Heart right ventricle (tissue), 16 donors: ENCODE data around the gene CHPF2. TPM values are rescaled to one million over a fixed set of nuclear protein-coding genes. Genes with fewer than 3 reads are reported as not detected.

ENCODE experiments used
- ATAC-seq, 8 donors: fragments of 200-7000 bp; cut with Tn5 transposase; one replicate each; pipeline ENCODE4 v1.9.1; 2020; ENCODE audit warnings: mild to moderate bottlenecking in 8 of 8, moderate library complexity in 8 of 8, moderate number of reproducible peaks in 1 of 8
- DNase-seq, 2 donors: peaks; one replicate each; pipeline ENCODE4 v3.0.0-alpha.2; 2020
- H3K27ac ChIP-seq, 10 donors: fragments of 200-600 bp; sonication (generic) in 2 of 10; one replicate each; pipeline versions ENCODE4 v1.5.0 to v1.8.0; 2020 to 2022; ENCODE audit warnings: mild to moderate bottlenecking in 3 of 10
- H3K27me3 ChIP-seq, 7 donors: fragments of 200-600 bp; one replicate each; pipeline ENCODE4 v1.8.0; 2021 to 2022; ENCODE audit warnings: mild to moderate bottlenecking in 2 of 7
- H3K36me3 ChIP-seq, 9 donors: fragments of 200-600 bp; sonication (generic) in 1 of 9; one replicate each; pipeline versions ENCODE4 v1.5.0 to v1.8.0; 2020 to 2022; ENCODE audit warnings: mild to moderate bottlenecking in 2 of 9
- H3K4me1 ChIP-seq, 9 donors: fragments of 200-600 bp; sonication (generic) in 1 of 9; one replicate each; pipeline versions ENCODE4 v1.5.0 to v1.8.0; 2020 to 2022; ENCODE audit warnings: mild to moderate bottlenecking in 4 of 9
- H3K4me3 ChIP-seq, 10 donors: fragments of 200-600 bp; sonication (generic) in 2 of 10; one replicate each; pipeline versions ENCODE4 v1.5.0 to v1.8.0; 2020 to 2022; ENCODE audit warnings: mild to moderate bottlenecking in 7 of 10, moderate library complexity in 2 of 10
- H3K9me3 ChIP-seq, 11 donors: fragments of 200-600 bp in 10 of 11; sonication (generic) in 2 of 11; one replicate each; pipeline versions ENCODE4 v1.5.0 to v1.8.0; 2013 to 2022; ENCODE audit warnings: mild to moderate bottlenecking in 2 of 11, control low read depth in 1 of 11, moderate library complexity in 1 of 11
- CTCF ChIP-seq, 9 donors: fragments of 200-600 bp; sonication (generic) in 2 of 9; IDR thresholded peaks; one replicate each; pipeline versions ENCODE4 v1.5.0 to v1.8.0; 2021 to 2022; ENCODE audit warnings: antibody characterized with exemption in 9 of 9, mild to moderate bottlenecking in 5 of 9, moderate library complexity in 1 of 9
- WGBS, 2 donors: extraction: QIAGEN DNeasy Blood & Tissue Kit; methylation state at CpG; one replicate each; pipeline ENCODE4 v1.1.7; 2013; ENCODE audit warnings: inconsistent platforms in 1 of 2; 5-methylcytosine and 5-hydroxymethylcytosine counted together
- intact Hi-C, 10 donors: fragments of 100-400 bp; cut with DNase I; formaldehyde crosslinking; loops; one replicate each; pipeline versions ENCODE4 v1.11.1 to v1.14.2; 2022
- polyA plus RNA-seq, 2 donors: library from polyadenylated mRNA; stranded (reverse); fragments of 200-250 nt; gene quantifications; one replicate each; pipeline ENCODE4 v1.2.3, GENCODE V29; 2013
- total RNA-seq, 10 donors: library from RNA; stranded (reverse); fragmentation: NEBNext Ultra II Directional in 3 of 10; extraction: Animal tissue kit (Norgen Biotek cat#: 25700) in 3 of 10; gene quantifications; one replicate each; pipeline versions ENCODE4 v1.2.1 to v1.2.4, GENCODE V29; 2021 to 2023
- donor health status: Arrhythmogenic right ventricular cardiomyopathy.
- donor health status: ischemic (EF 13 %, LVEDD 7.1; RV severe dilation, severe dysfunction).
- donor health status: healthy with polysubstance abuse.
- donor health status: DM: no; HTN: yes; CAD: no.
- donor health status: DM: no; HTN: no; CAD: no.
- donor health status: ischemic (EF 25% LVEDD 6.9; RV normal size, moderate dysfunction).
- donor health status: ischemic (EF 25% LVEDD 5.7; RV mildly dilated, moderate dysfunction).
- donor health status: healthy.
- donor health status: DM: yes; HTN: yes; CAD: no.
- donor health status: Ischemic cardiomyopathy.
- donor health status: ischemic (EF 35%, LVEDD 5.7; RV mildly dilated, moderate dysfunction).
- donor health status: nonischemic (EF 11% LVEDD 7.7; RV severe dilation, severe dysfunction).
- donor health status: DM: yes; HTN: yes; CAD: no.
- donor health status: PGD.
- donor health status: ischemic (EF 29% LVEDD 5.4; RV normal size, mild dysfunction).
- donor health status: nonischemic (EF 23%, LVEDD 6.1; RV moderate dilation, normal function).

Gene CHPF2
- total and polyA plus RNA-seq, 12 donors: 12.1 to 22.4 (median 18.5) TPM

- WGBS, 2 donors: 14 to 15% methylated on average over 5 of the region's 5 CpGs
- peaks cover 0 to 76% (median 5%) of the 10 kb centered on the region in 7 donors for H3K27me3 ChIP-seq
- no peak for TF ChIP-seq CTCF (IDR thresholded peaks at IDR 0.05)
- peak overlapping the region; percentile 86 to 99 (median 97) for H3K27ac ChIP-seq
- no peaks in the 10 kb centered on the region for H3K9me3 ChIP-seq
- no peaks in the 10 kb centered on the region for H3K36me3 ChIP-seq
- ATAC-seq (peak; percentile 24 to 66 (median 60)), DNase-seq (peak; percentile 59 to 80)
- peaks cover 17 to 91% (median 79%) of the 10 kb centered on the region in 9 donors for H3K4me1 ChIP-seq
- peak overlapping the region; percentile 34 to 80 (median 74) for H3K4me3 ChIP-seq
- intact Hi-C loops: loop anchor here in 5 of 10 donors (5.0 to 10.0 kb wide), 3 partner anchors 53 to 125 kb away; partner anchors contain the start of gene ASB10 (in 1 of the 5)
Observed at GRCh38 chr7:151249732-151250072, 17.4 kb downstream of the CHPF2 start.

GRCh38 chr7:151250181-151251132 lies 18.2 kb downstream of the CHPF2 start:
- intact Hi-C loops: loop anchor here in 1 of 10 donors (5.0 kb wide), 1 partner anchor 52 kb away; no protein-coding TSS in a partner anchor
- Histone ChIP-seq H3K27me3 (peaks cover 0 to 69% (median 4%) of the 10 kb centered on the region in 7 donors), H3K4me1 (peaks cover 13 to 84% (median 71%) of the 10 kb centered on the region in 9 donors), H3K4me3 (peak overlapping the region in 9 of 10 donors; percentile 46 to 86 (median 71)), H3K27ac (peak overlapping the region; percentile 86 to 99 (median 97)), H3K9me3 (no peaks in the 10 kb centered on the region), H3K36me3 (no peaks in the 10 kb centered on the region)
- 52 to 57% methylated on average over 7 of the region's 7 CpGs for WGBS, 2 donors
- ATAC-seq: no peak
- no peak for TF ChIP-seq CTCF (IDR thresholded peaks at IDR 0.05)
- no peak for DNase-seq

- intact Hi-C loops: loop anchor here in 1 of 10 donors (5.0 kb wide), 1 partner anchor 51 kb away; no protein-coding TSS in a partner anchor
- ATAC-seq: no peak
- H3K27me3 ChIP-seq: peaks cover 0 to 60% (median 0%) of the 10 kb centered on the region in 7 donors
- DNase-seq: peak in 1 of 2 donors; percentile 63
- WGBS, 2 donors: 3 to 5% methylated on average over 18 to 19 of the region's 19 CpGs
- H3K27ac ChIP-seq: peak overlapping the region; percentile 80 to 98 (median 96)
- no peak for TF ChIP-seq CTCF (IDR thresholded peaks at IDR 0.05)
- H3K9me3 ChIP-seq: no peaks in the 10 kb centered on the region
- H3K4me1 ChIP-seq: peaks cover 12 to 79% (median 63%) of the 10 kb centered on the region in 9 donors
- peak overlapping the region; percentile 26 to 86 (median 67) for H3K4me3 ChIP-seq
- no peaks in the 10 kb centered on the region for H3K36me3 ChIP-seq
Observed at GRCh38 chr7:151251328-151251688, 19.0 kb downstream of the CHPF2 start.
